Type B pancreatic cell (in vitro differentiated cells): ENCODE measurements around the gene NDC80. TPM values are rescaled to one million over a fixed set of nuclear protein-coding genes. Genes with fewer than 3 reads are reported as not detected.

Experiments
- DNase-seq: peaks from one replicate; pipeline ENCODE4 v3.0.0; 2021; ENCODE audit warnings: mixed read lengths; ENCODE audit not compliant: unreplicated experiment; ENCODE audit errors: extremely low spot score
- H3K27ac Mint-ChIP-seq: 2 replicates; pipeline ENCODE4 v1.8.0; 2021; ENCODE audit warnings: mild to moderate bottlenecking, mixed read lengths
- H3K27me3 Mint-ChIP-seq: 2 replicates; pipeline ENCODE4 v1.8.0; 2021; ENCODE audit warnings: mixed read lengths
- H3K36me3 Mint-ChIP-seq: 2 replicates; pipeline ENCODE4 v1.8.0; 2021; ENCODE audit warnings: mixed read lengths
- H3K4me1 Mint-ChIP-seq: one replicate; pipeline ENCODE4 v1.8.0; 2021; ENCODE audit warnings: mixed read lengths; ENCODE audit not compliant: unreplicated experiment
- H3K4me3 Mint-ChIP-seq: 2 replicates; pipeline ENCODE4 v1.8.0; 2021; ENCODE audit warnings: mild to moderate bottlenecking, mixed read lengths
- H3K9me3 Mint-ChIP-seq: 2 replicates; pipeline ENCODE4 v1.8.0; 2021; ENCODE audit warnings: mixed read lengths
- total RNA-seq: library from RNA; stranded (reverse); gene quantifications from 2 replicates; pipeline ENCODE4 v1.2.1, GENCODE V29; 2021; ENCODE audit warnings: low replicate concordance
- TF ChIP-seq, protein P1 (sequence below): fragments of 200-600 bp; sonication (generic); conservative IDR thresholded peaks from 2 replicates; pipeline ENCODE4 v1.5.0; 2021; ENCODE audit warnings: antibody characterized with exemption, mild to moderate bottlenecking

NDC80 gene
- total RNA-seq, 1 donor from 2014 or later = 34.3 TPM

DNA sequence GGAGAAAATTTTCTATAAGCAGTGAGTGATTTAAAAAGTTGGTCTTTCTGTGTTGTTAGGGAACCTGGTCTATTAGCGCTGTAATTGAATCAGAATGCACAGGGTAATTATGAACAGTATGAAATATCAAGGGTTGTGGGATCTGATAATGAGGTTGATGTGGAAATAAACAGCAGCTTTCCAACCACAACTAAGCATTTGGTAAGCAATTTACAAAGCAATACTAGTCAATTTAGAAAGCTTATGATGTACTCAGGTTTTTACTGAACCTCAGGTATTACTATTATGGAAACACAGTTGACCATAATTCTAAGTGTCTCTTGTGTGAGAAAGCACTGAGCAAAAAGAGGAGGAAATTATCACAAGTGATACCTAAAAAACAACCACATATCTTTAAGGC lies 73.2 kb downstream of the NDC80 start:
- Mint-ChIP-seq H3K4me1 (no peaks in the 10 kb centered on the region), H3K27me3 (peaks cover 2% of the 10 kb centered on the region), H3K4me3 (no peak overlapping the region), H3K27ac (no peak overlapping the region), H3K9me3 (no peaks in the 10 kb centered on the region), H3K36me3 (no peaks in the 10 kb centered on the region)
- DNase-seq = no peak
- TF ChIP-seq, protein P1, sequence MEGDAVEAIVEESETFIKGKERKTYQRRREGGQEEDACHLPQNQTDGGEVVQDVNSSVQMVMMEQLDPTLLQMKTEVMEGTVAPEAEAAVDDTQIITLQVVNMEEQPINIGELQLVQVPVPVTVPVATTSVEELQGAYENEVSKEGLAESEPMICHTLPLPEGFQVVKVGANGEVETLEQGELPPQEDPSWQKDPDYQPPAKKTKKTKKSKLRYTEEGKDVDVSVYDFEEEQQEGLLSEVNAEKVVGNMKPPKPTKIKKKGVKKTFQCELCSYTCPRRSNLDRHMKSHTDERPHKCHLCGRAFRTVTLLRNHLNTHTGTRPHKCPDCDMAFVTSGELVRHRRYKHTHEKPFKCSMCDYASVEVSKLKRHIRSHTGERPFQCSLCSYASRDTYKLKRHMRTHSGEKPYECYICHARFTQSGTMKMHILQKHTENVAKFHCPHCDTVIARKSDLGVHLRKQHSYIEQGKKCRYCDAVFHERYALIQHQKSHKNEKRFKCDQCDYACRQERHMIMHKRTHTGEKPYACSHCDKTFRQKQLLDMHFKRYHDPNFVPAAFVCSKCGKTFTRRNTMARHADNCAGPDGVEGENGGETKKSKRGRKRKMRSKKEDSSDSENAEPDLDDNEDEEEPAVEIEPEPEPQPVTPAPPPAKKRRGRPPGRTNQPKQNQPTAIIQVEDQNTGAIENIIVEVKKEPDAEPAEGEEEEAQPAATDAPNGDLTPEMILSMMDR = no peak

DNA sequence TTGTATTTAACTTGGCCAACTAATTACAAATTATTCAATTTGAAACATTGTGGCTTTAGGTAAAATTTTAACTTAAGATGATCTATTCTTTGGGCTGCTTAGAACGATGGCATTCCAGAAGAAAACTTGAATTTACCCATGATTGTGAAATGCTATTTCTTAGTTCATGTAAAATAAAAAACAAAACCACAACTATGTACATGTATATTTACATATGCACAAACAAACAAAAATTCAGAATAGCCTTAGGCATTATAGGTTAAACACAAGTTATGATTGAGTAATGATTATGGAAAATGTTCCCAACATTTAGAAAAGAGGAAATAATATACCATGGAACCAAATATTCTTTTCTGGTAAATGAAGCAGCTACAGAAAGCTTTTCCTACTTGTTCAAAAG lies 80.6 kb downstream of the NDC80 start:
- H3K27ac Mint-ChIP-seq = no peak overlapping the region
- peaks cover 19% of the 10 kb centered on the region for H3K27me3 Mint-ChIP-seq
- peaks cover 10% of the 10 kb centered on the region for H3K4me1 Mint-ChIP-seq
- no peaks in the 10 kb centered on the region for H3K9me3 Mint-ChIP-seq
- H3K4me3 Mint-ChIP-seq = no peak overlapping the region
- no peaks in the 10 kb centered on the region for H3K36me3 Mint-ChIP-seq
- TF ChIP-seq, protein P1 = no peak
- DNase-seq = no peak

DNA sequence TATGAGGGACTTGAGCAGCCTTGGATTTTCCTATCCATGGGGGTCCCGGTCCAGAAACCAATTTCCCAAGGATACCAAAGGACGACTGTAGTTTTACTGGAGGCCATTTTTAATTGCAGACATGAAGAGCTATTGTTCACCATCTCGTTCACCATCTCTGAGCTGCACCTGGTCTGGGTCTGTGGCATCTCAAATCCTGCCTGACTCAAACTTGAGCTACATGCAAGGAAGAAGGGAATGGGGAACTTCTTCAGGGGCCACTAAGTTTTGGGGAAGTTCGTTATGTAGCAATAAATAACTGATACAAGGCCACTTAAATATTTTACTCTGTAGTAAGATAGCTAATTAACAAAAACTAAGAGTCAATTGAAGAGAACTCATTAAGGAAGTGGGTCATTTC lies 82.1 kb downstream of the NDC80 start:
- Mint-ChIP-seq H3K4me3 (peak overlapping the region; percentile 51), H3K9me3 (no peaks in the 10 kb centered on the region), H3K27ac (no peak overlapping the region), H3K36me3 (no peaks in the 10 kb centered on the region), H3K4me1 (peaks cover 21% of the 10 kb centered on the region), H3K27me3 (peaks cover 19% of the 10 kb centered on the region)
- TF ChIP-seq, protein P1 = no peak
- no peak for DNase-seq

DNA sequence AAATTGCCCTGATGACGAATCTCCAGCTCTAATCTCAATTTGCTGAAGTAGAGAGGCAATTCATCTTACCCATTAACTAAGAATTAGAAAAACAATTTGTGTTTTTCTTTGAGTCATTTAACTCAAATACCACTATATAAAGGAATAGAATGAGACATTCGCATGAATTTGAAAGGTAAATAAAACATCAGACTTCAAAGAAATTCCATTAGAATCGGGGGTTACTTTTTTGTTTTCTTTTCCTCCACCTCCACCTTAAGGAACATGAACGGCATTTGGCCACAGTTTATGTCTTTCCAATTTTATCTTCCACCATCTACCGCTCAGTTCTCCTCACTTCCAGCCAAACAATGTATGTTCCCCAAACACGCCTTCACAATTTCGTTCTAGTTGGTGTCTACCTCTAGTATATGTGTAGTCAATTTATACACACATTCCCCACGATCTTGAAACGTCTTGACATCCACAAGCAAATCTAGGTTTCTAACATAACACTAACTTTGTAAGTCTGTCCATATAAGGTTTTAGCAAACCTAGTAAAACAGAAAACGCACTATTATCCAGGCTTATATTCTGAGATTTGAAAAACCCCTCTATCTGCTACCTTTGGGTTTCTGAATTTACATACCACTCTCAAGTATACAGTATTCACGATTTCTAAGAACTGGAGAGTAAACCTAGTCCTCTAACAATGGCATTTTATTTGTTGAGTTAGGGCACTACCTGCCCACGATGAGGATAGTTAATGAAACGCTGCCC lies 83.0 kb downstream of the NDC80 start:
- Mint-ChIP-seq H3K4me1 (peaks cover 21% of the 10 kb centered on the region), H3K27ac (peak overlapping the region; percentile 11), H3K36me3 (no peaks in the 10 kb centered on the region), H3K27me3 (peaks cover 19% of the 10 kb centered on the region), H3K4me3 (peak overlapping the region; percentile 96), H3K9me3 (no peaks in the 10 kb centered on the region)
- no peak for DNase-seq
- TF ChIP-seq, protein P1 = no peak

DNA sequence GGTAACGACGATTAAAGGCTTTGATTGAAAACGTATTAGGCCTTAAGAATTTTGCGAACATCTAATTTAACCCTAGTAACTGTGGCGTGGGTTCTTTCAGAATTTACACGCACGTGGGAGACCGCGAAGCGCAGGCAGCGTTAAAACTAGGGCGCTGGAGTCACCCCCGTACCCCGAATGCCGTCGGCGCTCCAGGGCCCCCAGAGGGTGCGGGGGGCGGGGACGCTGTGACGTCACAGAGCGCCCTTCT lies 83.5 kb downstream of the NDC80 start:
- TF ChIP-seq, protein P1 = no peak
- Mint-ChIP-seq H3K4me1 (peaks cover 21% of the 10 kb centered on the region), H3K9me3 (no peaks in the 10 kb centered on the region), H3K27ac (peak overlapping the region; percentile 11), H3K36me3 (no peaks in the 10 kb centered on the region), H3K4me3 (peak overlapping the region; percentile 96), H3K27me3 (peaks cover 19% of the 10 kb centered on the region)
- DNase-seq = no peak
